ENCODE results near the gene CDH4.

The CDH4 gene

GRCh38 chr20:61734733-61735502, 482.9 kb downstream of the CDH4 start:
- Histone ChIP-seq H3K4me1 (ENCODE audit: control insufficient read depth, insufficient read depth, low read length) (no peaks in the 10 kb centered on the region), H3K9me3 (replicated peaks; ENCODE audit: low read length) (no peaks in the 10 kb centered on the region), H3K4me3 (ENCODE audit: low read length) (no peak overlapping the region), H3K4me2 (ENCODE audit: low read length) (no peak overlapping the region), H3K9ac (ENCODE audit: low read depth, low read length) (no peak overlapping the region), H3K27me3 (ENCODE audit: control insufficient read depth, insufficient read depth, low read length) (no peaks in the 10 kb centered on the region), H3K36me3 (ENCODE audit: insufficient read depth, low read length) (no peaks in the 10 kb centered on the region)

- H3K9ac ChIP-seq (ENCODE audit: low read depth, low read length) = no peak overlapping the region
- H3K4me3 ChIP-seq (ENCODE audit: low read length) = no peak overlapping the region
- H3K36me3 ChIP-seq (ENCODE audit: insufficient read depth, low read length) = no peaks in the 10 kb centered on the region
- no peaks in the 10 kb centered on the region for H3K9me3 ChIP-seq (replicated peaks; ENCODE audit: low read length)
- no peaks in the 10 kb centered on the region for H3K4me1 ChIP-seq (ENCODE audit: control insufficient read depth, insufficient read depth, low read length)
- no peak overlapping the region for H3K4me2 ChIP-seq (ENCODE audit: low read length)
- no peaks in the 10 kb centered on the region for H3K27me3 ChIP-seq (ENCODE audit: control insufficient read depth, insufficient read depth, low read length)
These were observed 483.4 kb downstream of the CDH4 start for GRCh38 chr20:61735503-61735785.

- Histone ChIP-seq H3K36me3 (ENCODE audit: insufficient read depth, low read length) (no peaks in the 10 kb centered on the region), H3K9me3 (replicated peaks; ENCODE audit: low read length) (no peaks in the 10 kb centered on the region), H3K4me1 (ENCODE audit: control insufficient read depth, insufficient read depth, low read length) (no peaks in the 10 kb centered on the region), H3K9ac (ENCODE audit: low read depth, low read length) (no peak overlapping the region), H3K27me3 (ENCODE audit: control insufficient read depth, insufficient read depth, low read length) (no peaks in the 10 kb centered on the region), H3K4me3 (ENCODE audit: low read length) (no peak overlapping the region), H3K4me2 (ENCODE audit: low read length) (no peak overlapping the region)
These were observed 484.1 kb downstream of the CDH4 start for GRCh38 chr20:61736001-61736635.

- no peaks in the 10 kb centered on the region for H3K9me3 ChIP-seq (replicated peaks; ENCODE audit: low read length)
These were observed 484.8 kb downstream of the CDH4 start for GRCh38 chr20:61736751-61737310.

GRCh38 chr20:61737346-61737745, 485.3 kb downstream of the CDH4 start:
- Histone ChIP-seq H3K4me1 (ENCODE audit: control insufficient read depth, insufficient read depth, low read length) (no peaks in the 10 kb centered on the region), H3K4me2 (ENCODE audit: low read length) (no peak overlapping the region)

More at GRCh38 chr20:61736751-61737310, 484.8 kb downstream of the CDH4 start:
- H3K4me1 ChIP-seq (ENCODE audit: control insufficient read depth, insufficient read depth, low read length) = no peaks in the 10 kb centered on the region
- H3K36me3 ChIP-seq (ENCODE audit: insufficient read depth, low read length) = no peaks in the 10 kb centered on the region
- H3K4me2 ChIP-seq (ENCODE audit: low read length) = no peak overlapping the region
- no peaks in the 10 kb centered on the region for H3K27me3 ChIP-seq (ENCODE audit: control insufficient read depth, insufficient read depth, low read length)
- no peak overlapping the region for H3K9ac ChIP-seq (ENCODE audit: low read depth, low read length)
- H3K4me3 ChIP-seq (ENCODE audit: low read length) = no peak overlapping the region

DNA sequence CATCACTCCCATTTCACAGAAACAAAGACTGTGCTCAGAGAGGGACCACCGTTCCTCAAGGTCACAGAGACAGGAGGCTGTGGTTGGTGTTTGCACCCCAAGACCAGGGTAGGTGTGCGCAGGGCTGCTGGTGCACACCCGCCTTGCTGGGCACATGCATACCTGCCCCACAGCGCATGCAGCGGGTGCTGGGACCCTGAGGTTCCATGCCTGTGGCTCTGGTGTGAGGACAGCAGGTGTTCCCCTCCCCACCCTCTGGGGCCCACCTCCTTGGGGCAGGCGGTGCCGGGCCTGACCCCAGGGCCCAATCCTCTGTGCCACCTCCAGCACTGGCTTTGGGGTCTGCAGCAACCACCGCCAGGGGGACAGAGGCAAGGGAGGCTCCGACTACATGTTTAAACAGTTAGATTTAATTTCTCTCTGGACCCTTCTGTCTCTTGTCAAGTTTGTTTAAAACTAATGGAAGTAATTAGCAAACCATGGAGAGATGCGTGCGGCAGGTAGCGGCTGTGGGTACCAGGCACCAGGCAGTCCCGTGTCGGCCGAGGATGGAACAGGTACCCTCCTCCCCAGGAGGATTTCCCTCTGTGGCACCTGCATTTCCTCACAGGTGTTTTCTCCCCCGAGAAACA, 485.9 kb downstream of the CDH4 start:
- H3K36me3 ChIP-seq (ENCODE audit: insufficient read depth, low read length) = no peaks in the 10 kb centered on the region
- H3K4me2 ChIP-seq (ENCODE audit: low read length) = no peak overlapping the region
- no peaks in the 10 kb centered on the region for H3K9me3 ChIP-seq (replicated peaks; ENCODE audit: low read length)
- H3K4me3 ChIP-seq (ENCODE audit: low read length) = no peak overlapping the region
- no peak overlapping the region for H3K9ac ChIP-seq (ENCODE audit: low read depth, low read length)
- no peaks in the 10 kb centered on the region for H3K27me3 ChIP-seq (ENCODE audit: control insufficient read depth, insufficient read depth, low read length)
- no peaks in the 10 kb centered on the region for H3K4me1 ChIP-seq (ENCODE audit: control insufficient read depth, insufficient read depth, low read length)

More at GRCh38 chr20:61737346-61737745, 485.3 kb downstream of the CDH4 start:
- no peaks in the 10 kb centered on the region for H3K27me3 ChIP-seq (ENCODE audit: control insufficient read depth, insufficient read depth, low read length)
- H3K4me3 ChIP-seq (ENCODE audit: low read length) = no peak overlapping the region
- no peaks in the 10 kb centered on the region for H3K9me3 ChIP-seq (replicated peaks; ENCODE audit: low read length)
- no peak overlapping the region for H3K9ac ChIP-seq (ENCODE audit: low read depth, low read length)
- no peaks in the 10 kb centered on the region for H3K36me3 ChIP-seq (ENCODE audit: insufficient read depth, low read length)

DNA sequence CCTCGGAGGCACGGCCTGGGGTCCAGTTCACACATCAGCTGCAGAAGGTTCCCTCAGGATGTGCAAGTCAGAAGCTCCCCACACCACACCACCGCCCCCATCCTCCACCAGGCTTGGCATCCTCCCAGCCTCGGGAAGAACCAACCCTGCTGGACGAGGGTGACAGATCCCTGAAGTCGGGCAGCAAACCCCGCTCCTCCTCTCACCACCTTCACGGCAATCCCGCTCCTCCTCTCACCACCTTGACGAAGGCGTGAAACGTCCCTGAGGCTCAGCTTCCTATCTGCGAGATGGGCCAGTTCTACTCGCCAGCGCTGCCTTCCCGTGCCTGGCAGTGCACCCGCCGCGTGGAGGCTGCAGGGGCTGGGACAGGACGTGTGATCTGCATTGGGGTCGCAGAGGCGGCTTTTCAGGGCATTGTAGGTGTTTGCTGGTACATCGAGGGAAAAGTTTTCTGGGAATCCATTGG, 486.6 kb downstream of the CDH4 start:
- no peaks in the 10 kb centered on the region for H3K27me3 ChIP-seq (ENCODE audit: control insufficient read depth, insufficient read depth, low read length)
- H3K4me1 ChIP-seq (ENCODE audit: control insufficient read depth, insufficient read depth, low read length) = no peaks in the 10 kb centered on the region
- no peaks in the 10 kb centered on the region for H3K36me3 ChIP-seq (ENCODE audit: insufficient read depth, low read length)
- H3K4me2 ChIP-seq (ENCODE audit: low read length) = no peak overlapping the region
- no peaks in the 10 kb centered on the region for H3K9me3 ChIP-seq (replicated peaks; ENCODE audit: low read length)
- no peak overlapping the region for H3K4me3 ChIP-seq (ENCODE audit: low read length)
- no peak overlapping the region for H3K9ac ChIP-seq (ENCODE audit: low read depth, low read length)

DNA sequence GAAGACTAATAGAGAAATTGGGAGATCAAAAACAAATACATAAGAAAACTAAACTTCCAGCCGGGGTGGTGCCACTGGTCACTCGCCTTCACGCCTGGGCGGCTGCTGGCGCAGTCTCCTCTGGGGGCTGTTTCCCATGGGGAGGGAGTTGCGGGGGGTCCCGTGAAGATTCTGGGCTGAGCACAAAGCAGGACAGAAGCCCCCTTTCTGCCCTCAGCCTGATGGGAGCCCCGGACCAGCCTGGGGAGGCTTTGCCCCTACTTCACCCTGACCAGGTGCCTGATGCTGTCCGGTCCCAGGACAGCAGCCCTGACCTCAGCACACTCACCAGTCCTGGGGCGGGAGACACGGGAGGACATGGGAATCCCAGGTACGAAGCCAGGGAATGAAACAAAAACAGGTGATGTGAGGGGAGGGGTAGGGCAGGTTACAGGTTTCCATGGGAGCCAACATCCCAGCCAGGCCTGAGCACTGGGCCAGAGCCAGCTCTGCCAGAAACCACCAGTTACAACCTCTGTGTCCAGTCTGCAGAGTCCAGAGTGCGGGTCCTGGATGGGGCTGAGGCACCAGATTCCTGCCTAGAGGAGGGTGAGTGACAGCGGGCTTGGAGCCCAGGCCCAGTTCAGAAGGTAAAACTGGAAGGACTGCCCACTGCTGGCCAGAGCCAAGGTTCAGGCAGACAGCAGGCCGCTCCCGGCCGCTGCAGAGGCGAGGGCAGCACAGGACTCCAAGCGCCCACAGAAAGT, 487.2 kb downstream of the CDH4 start:
- Histone ChIP-seq H3K27me3 (ENCODE audit: control insufficient read depth, insufficient read depth, low read length) (no peaks in the 10 kb centered on the region), H3K4me3 (ENCODE audit: low read length) (no peak overlapping the region), H3K4me1 (ENCODE audit: control insufficient read depth, insufficient read depth, low read length) (no peaks in the 10 kb centered on the region), H3K36me3 (ENCODE audit: insufficient read depth, low read length) (no peaks in the 10 kb centered on the region), H3K9ac (ENCODE audit: low read depth, low read length) (no peak overlapping the region), H3K9me3 (replicated peaks; ENCODE audit: low read length) (no peaks in the 10 kb centered on the region), H3K4me2 (ENCODE audit: low read length) (no peak overlapping the region)

- Histone ChIP-seq H3K4me3 (ENCODE audit: low read length) (no peak overlapping the region), H3K9ac (ENCODE audit: low read depth, low read length) (no peak overlapping the region), H3K4me1 (ENCODE audit: control insufficient read depth, insufficient read depth, low read length) (peaks cover 1% of the 10 kb centered on the region), H3K9me3 (replicated peaks; ENCODE audit: low read length) (no peaks in the 10 kb centered on the region), H3K4me2 (ENCODE audit: low read length) (no peak overlapping the region), H3K36me3 (ENCODE audit: insufficient read depth, low read length) (no peaks in the 10 kb centered on the region), H3K27me3 (ENCODE audit: control insufficient read depth, insufficient read depth, low read length) (no peaks in the 10 kb centered on the region)
These were observed 487.7 kb downstream of the CDH4 start for GRCh38 chr20:61739832-61740118.

DNA sequence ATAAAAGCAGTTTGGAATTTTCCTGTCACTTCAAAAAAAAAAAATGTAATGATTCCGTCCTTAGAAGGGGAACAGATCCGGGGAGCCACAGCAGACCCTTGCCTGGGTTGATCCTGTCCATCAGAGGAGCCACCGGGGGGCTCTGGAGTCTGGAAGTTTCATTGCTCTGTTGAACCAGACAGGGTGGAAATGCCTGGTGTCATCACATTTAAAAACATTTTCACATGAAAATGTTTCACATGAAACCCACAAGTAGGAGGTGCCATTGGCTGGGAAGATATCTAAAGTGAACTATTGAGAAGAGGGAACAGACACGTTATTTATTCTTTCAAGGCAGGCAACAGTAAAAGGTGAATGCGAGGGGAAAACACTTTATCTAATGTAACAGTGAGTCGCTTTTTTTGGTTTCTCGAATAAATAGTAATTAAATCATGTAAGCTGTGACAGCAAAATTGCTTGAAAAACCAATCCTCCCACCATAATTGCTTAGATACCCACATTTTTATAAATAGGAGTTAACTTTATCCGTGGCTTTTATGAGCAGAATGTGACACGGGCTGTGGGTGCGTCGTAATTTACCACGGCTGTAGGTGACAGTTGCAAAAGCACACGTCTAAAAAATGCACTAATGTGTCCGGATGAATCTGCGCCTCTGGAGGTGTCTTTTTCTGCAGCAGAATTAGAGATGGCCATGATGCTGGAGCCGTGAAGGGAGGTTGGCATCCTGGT, 490.2 kb downstream of the CDH4 start:
- no peak overlapping the region for H3K4me3 ChIP-seq (ENCODE audit: low read length)
- H3K9ac ChIP-seq (ENCODE audit: low read depth, low read length) = no peak overlapping the region
- H3K36me3 ChIP-seq (ENCODE audit: insufficient read depth, low read length) = peaks cover 6% of the 10 kb centered on the region
- no peaks in the 10 kb centered on the region for H3K27me3 ChIP-seq (ENCODE audit: control insufficient read depth, insufficient read depth, low read length)
- H3K9me3 ChIP-seq (replicated peaks; ENCODE audit: low read length) = no peaks in the 10 kb centered on the region
- peaks cover 9% of the 10 kb centered on the region for H3K4me1 ChIP-seq (ENCODE audit: control insufficient read depth, insufficient read depth, low read length)
- H3K4me2 ChIP-seq (ENCODE audit: low read length) = no peak overlapping the region

DNA sequence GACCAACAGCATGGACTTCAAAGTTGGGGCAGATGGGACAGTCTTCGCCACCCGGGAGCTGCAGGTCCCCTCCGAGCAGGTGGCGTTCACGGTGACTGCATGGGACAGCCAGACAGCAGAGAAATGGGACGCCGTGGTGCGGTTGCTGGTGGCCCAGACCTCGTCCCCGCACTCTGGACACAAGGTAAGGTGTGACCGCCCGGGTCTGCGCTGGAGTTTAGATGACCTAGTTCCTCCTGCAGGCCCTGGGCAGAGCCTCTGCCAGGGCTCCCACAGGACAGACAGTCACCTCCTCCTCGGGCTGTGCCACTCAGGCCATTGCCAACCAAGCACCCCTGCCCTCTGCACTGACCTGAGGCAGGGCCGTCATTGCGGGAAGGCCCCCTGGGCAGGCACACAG, 491.5 kb downstream of the CDH4 start:
- no peaks in the 10 kb centered on the region for H3K9me3 ChIP-seq (replicated peaks; ENCODE audit: low read length)
- no peaks in the 10 kb centered on the region for H3K27me3 ChIP-seq (ENCODE audit: control insufficient read depth, insufficient read depth, low read length)
- H3K9ac ChIP-seq (ENCODE audit: low read depth, low read length) = no peak overlapping the region
- peaks cover 14% of the 10 kb centered on the region for H3K4me1 ChIP-seq (ENCODE audit: control insufficient read depth, insufficient read depth, low read length)
- H3K36me3 ChIP-seq (ENCODE audit: insufficient read depth, low read length) = peaks cover 6% of the 10 kb centered on the region
- no peak overlapping the region for H3K4me3 ChIP-seq (ENCODE audit: low read length)
- H3K4me2 ChIP-seq (ENCODE audit: low read length) = no peak overlapping the region
